ENCODE data around the gene CCDC88A. TPM values are rescaled to one million over a fixed set of nuclear protein-coding genes. Genes with fewer than 3 reads are reported as not detected.

CCDC88A gene
- total RNA-seq, 2 experiments from 2014 or later = 11.0 to 12.9 TPM

DNA sequence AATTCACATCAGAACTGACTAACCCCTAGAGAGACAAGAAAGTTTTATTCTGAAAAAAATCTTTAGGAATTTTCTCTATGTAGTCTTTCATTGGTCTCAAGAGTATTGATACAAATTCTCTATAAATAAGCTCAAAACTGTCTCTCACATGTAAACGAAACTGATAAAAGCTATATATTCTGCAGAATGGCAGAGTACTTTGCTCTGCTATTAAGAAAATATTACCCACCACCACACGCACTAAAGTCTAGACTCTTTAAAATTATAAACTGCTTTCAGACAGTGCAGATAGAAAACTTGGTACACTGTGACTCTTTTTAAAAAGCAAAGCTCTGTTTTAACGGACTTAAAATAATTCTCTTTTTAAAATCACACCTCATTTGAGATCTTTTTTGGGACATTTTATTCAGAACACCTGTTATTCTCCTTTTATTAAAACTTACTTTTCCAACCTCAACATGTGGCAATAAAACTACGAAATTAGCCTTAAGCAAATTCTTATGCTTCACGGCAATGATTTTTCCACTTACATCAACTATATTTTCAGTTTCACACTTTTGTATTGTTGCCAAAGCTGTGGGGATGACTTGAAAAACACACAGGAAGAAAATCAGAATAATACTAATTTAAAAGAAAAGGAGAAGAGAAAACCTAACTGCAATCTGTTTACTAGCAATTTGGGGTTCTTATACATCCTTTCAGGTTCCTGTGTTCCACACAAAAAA, 58.0 kb downstream of the CCDC88A start:
- Mint-ChIP-seq H3K4me3 (no peak overlapping the region), H3K27me3 (no peaks in the 10 kb centered on the region), H3K36me3 (ENCODE audit: low read depth) (no peaks in the 10 kb centered on the region), H3K4me1 (ENCODE audit: low read depth) (no peaks in the 10 kb centered on the region), H3K27ac (no peak overlapping the region), H3K9me3 (no peaks in the 10 kb centered on the region)
- no peaks in the 10 kb centered on the region for H3K9me3 ChIP-seq (ENCODE audit: control insufficient read depth in 1 of 2, insufficient read depth in 1 of 2, low read length in 2 of 2)
- CTCF ChIA-PET = no interaction called here
- TF ChIP-seq, protein P1, sequence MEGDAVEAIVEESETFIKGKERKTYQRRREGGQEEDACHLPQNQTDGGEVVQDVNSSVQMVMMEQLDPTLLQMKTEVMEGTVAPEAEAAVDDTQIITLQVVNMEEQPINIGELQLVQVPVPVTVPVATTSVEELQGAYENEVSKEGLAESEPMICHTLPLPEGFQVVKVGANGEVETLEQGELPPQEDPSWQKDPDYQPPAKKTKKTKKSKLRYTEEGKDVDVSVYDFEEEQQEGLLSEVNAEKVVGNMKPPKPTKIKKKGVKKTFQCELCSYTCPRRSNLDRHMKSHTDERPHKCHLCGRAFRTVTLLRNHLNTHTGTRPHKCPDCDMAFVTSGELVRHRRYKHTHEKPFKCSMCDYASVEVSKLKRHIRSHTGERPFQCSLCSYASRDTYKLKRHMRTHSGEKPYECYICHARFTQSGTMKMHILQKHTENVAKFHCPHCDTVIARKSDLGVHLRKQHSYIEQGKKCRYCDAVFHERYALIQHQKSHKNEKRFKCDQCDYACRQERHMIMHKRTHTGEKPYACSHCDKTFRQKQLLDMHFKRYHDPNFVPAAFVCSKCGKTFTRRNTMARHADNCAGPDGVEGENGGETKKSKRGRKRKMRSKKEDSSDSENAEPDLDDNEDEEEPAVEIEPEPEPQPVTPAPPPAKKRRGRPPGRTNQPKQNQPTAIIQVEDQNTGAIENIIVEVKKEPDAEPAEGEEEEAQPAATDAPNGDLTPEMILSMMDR (IDR thresholded peaks at IDR 0.05) = no peak
- H3K27me3 ChIP-seq (ENCODE audit: control insufficient read depth in 1 of 2, insufficient read depth in 2 of 2, low read length in 2 of 2) = no peaks in the 10 kb centered on the region
- POLR2A ChIA-PET = no interaction called here
- no peaks in the 10 kb centered on the region for H3K36me3 ChIP-seq (ENCODE audit: insufficient read depth, low read length)
- DNase-seq = no peak
- intact Hi-C loops (cut with DNase I, micrococcal nuclease) = no loop called here
- H3K4me1 ChIP-seq (ENCODE audit: insufficient read depth, low read length) = no peaks in the 10 kb centered on the region
- no peak overlapping the region for H3K4me3 ChIP-seq (ENCODE audit: low read length)
- ATAC-seq (ENCODE audit: poor library complexity) = no peak
- no peak overlapping the region for H3K27ac ChIP-seq (ENCODE audit: low read depth in 1 of 2, low read length in 2 of 2)

DNA sequence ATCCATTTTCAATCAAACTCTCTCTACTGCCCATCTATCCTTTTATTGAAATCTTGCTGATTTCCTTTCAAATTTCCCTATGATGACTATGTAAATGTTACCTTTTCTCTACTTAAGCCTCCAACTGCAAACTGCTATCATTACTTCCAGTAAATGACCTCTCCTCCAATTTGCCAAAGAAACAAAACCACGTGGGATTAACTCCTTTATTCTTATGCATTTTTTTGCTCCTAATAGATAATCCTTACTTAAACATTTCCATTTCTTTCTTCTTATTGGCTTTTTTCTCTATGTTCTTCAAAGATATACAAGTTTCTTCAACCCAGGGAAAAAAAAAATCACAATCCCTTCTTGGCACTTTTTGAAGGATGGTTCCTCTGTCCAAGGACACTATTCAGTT, 61.2 kb downstream of the CCDC88A start:
- H3K9me3 ChIP-seq (ENCODE audit: control insufficient read depth in 1 of 2, insufficient read depth in 1 of 2, low read length in 2 of 2) = no peaks in the 10 kb centered on the region
- intact Hi-C loops (cut with DNase I, micrococcal nuclease) = no loop called here
- Mint-ChIP-seq H3K36me3 (ENCODE audit: low read depth) (peaks cover 4% of the 10 kb centered on the region), H3K9me3 (no peaks in the 10 kb centered on the region), H3K4me3 (no peak overlapping the region), H3K27ac (no peak overlapping the region), H3K4me1 (ENCODE audit: low read depth) (no peaks in the 10 kb centered on the region), H3K27me3 (no peaks in the 10 kb centered on the region)
- ATAC-seq (ENCODE audit: poor library complexity) = no peak
- H3K27ac ChIP-seq (ENCODE audit: low read depth in 1 of 2, low read length in 2 of 2) = no peak overlapping the region
- ChIA-PET CTCF (no interaction called here), POLR2A (no interaction called here)
- DNase-seq = no peak
- H3K27me3 ChIP-seq (ENCODE audit: control insufficient read depth in 1 of 2, insufficient read depth in 2 of 2, low read length in 2 of 2) = no peaks in the 10 kb centered on the region
- TF ChIP-seq, protein P1 (IDR thresholded peaks at IDR 0.05) = no peak
- H3K36me3 ChIP-seq (ENCODE audit: insufficient read depth, low read length) = no peaks in the 10 kb centered on the region
- H3K4me3 ChIP-seq (ENCODE audit: low read length) = no peak overlapping the region
- no peaks in the 10 kb centered on the region for H3K4me1 ChIP-seq (ENCODE audit: insufficient read depth, low read length)

DNA sequence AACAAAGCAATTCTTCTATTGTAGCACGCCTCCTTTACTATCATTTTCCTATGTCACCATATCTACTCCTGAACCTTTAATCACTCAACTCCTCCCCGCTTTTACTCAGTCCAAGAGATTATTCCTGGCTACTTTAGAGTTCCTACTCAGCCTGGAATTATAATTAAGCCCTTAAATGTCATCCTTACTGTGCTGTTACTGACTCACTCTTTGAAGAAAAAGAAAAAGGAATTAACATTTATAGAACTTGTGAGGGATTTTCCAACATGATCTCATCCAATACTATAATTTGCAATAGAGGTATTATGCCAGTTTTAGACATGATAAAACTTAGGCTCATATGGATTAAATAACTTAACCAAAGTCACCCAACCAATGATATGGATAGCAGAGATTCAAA, 61.7 kb downstream of the CCDC88A start:
- Mint-ChIP-seq H3K4me3 (no peak overlapping the region), H3K4me1 (ENCODE audit: low read depth) (no peaks in the 10 kb centered on the region), H3K27ac (no peak overlapping the region), H3K27me3 (no peaks in the 10 kb centered on the region), H3K9me3 (no peaks in the 10 kb centered on the region), H3K36me3 (ENCODE audit: low read depth) (peaks cover 4% of the 10 kb centered on the region)
- H3K36me3 ChIP-seq (ENCODE audit: insufficient read depth, low read length) = no peaks in the 10 kb centered on the region
- CTCF ChIA-PET = no interaction called here
- H3K9me3 ChIP-seq (ENCODE audit: control insufficient read depth in 1 of 2, insufficient read depth in 1 of 2, low read length in 2 of 2) = no peaks in the 10 kb centered on the region
- ATAC-seq (ENCODE audit: poor library complexity) (no peak), DNase-seq (no peak)
- intact Hi-C loops (cut with DNase I, micrococcal nuclease) = no loop called here
- no peak overlapping the region for H3K27ac ChIP-seq (ENCODE audit: low read depth in 1 of 2, low read length in 2 of 2)
- H3K4me1 ChIP-seq (ENCODE audit: insufficient read depth, low read length) = no peaks in the 10 kb centered on the region
- no peak overlapping the region for H3K4me3 ChIP-seq (ENCODE audit: low read length)
- no peaks in the 10 kb centered on the region for H3K27me3 ChIP-seq (ENCODE audit: control insufficient read depth in 1 of 2, insufficient read depth in 2 of 2, low read length in 2 of 2)
- POLR2A ChIA-PET = no interaction called here
- TF ChIP-seq, protein P1 (IDR thresholded peaks at IDR 0.05) = no peak
